B cell (primary cell): ENCODE data around the gene ACOT11. TPM values are rescaled to one million over a fixed set of nuclear protein-coding genes. Genes with fewer than 3 reads are reported as not detected.

Experiments used
- ATAC-seq: fragments of 200-7000 bp; cut with Tn5 transposase; one replicate; pipeline ENCODE4 v1.10.0; 2021; ENCODE audit warnings: low read depth, mild to moderate bottlenecking, moderate number of reproducible peaks, moderate library complexity
- CTCF ChIA-PET: fragments of 350-600 bp; sonication (Branson Sonifier 250); formaldehyde crosslinking; loops from one replicate; lab custom pipeline; 2021; ENCODE audit warnings: antibody characterized with exemption, inconsistent platforms; lab: Charles Lee
- POLR2A ChIA-PET: fragments of 350-600 bp; sonication (Branson Sonifier 250); formaldehyde crosslinking; loops from one replicate; lab custom pipeline; 2021; ENCODE audit warnings: antibody characterized with exemption; lab: Charles Lee
- DNase-seq: peaks from one replicate; pipeline ENCODE4 v3.0.0; 2013
- H2AFZ ChIP-seq: 2 replicates; pipeline ENCODE4 v1.6.1; 2012; ENCODE audit warnings: mild to moderate bottlenecking, low read depth, low read length; ENCODE audit not compliant: insufficient read depth, poor library complexity, severe bottlenecking
- H3K27ac ChIP-seq, 2 donors: 1 replicate in 1 of 2; 2 replicates in 1 of 2; pipeline ENCODE4 v1.5.1; 2012 to 2013; ENCODE audit warnings: low read length in 2 of 2, mild to moderate bottlenecking in 2 of 2, moderate library complexity in 1 of 2
- H3K27me3 ChIP-seq, 4 experiments: fragments of 200-600 bp in 1 of 4; sonication (generic) in 1 of 4; replicated peaks in 1 of 4; 1 replicate in 2 of 4; 2 replicates in 2 of 4; pipeline versions ENCODE4 v1.6.1 to v1.7.0; 2013 to 2016; ENCODE audit warnings: low read length in 3 of 4, mild to moderate bottlenecking in 2 of 4, mixed read lengths in 1 of 4, moderate library complexity in 1 of 4; ENCODE audit not compliant: insufficient read depth in 4 of 4, control insufficient read depth in 3 of 4; ENCODE audit errors: control extremely low read depth in 1 of 4
- H3K36me3 ChIP-seq, 2 experiments: replicated peaks in 1 of 2; 1 replicate in 1 of 2; 2 replicates in 1 of 2; pipeline versions ENCODE4 v1.6.1 to v1.7.1; 2013; ENCODE audit warnings: low read length in 1 of 2; ENCODE audit not compliant: insufficient read depth in 2 of 2, control insufficient read depth in 1 of 2; ENCODE audit errors: control extremely low read depth in 1 of 2, extremely low read depth in 1 of 2
- H3K4me1 ChIP-seq, 2 donors: fragments of 200-600 bp in 1 of 2; sonication (generic) in 1 of 2; 1 replicate in 1 of 2; 2 replicates in 1 of 2; pipeline versions ENCODE4 v1.5.1 to v1.6.1; 2013 to 2017; ENCODE audit warnings: low read length in 2 of 2; ENCODE audit not compliant: control insufficient read depth in 2 of 2, insufficient read depth in 2 of 2
- H3K4me2 ChIP-seq: replicated peaks from 2 replicates; pipeline ENCODE3; 2012; ENCODE audit warnings: mild to moderate bottlenecking, low read depth, low read length; ENCODE audit not compliant: poor library complexity, severe bottlenecking
- H3K4me3 ChIP-seq, 5 experiments: fragments of 200-600 bp in 1 of 5; sonication (generic) in 1 of 5; 1 replicate in 3 of 5; 2 replicates in 2 of 5; pipeline versions ENCODE4 v1.5.1 to v1.7.0; 2011 to 2016; ENCODE audit warnings: low read length in 4 of 5, mild to moderate bottlenecking in 4 of 5, low read depth in 2 of 5, control low read depth in 1 of 5, moderate library complexity in 1 of 5; ENCODE audit not compliant: insufficient read depth in 1 of 5; ENCODE audit errors: control extremely low read depth in 1 of 5, extremely low read depth in 1 of 5
- H3K79me2 ChIP-seq: fragments of 200-600 bp; sonication (generic); one replicate; pipeline ENCODE4 v1.6.0; 2016; ENCODE audit warnings: low read length; ENCODE audit not compliant: control insufficient read depth, insufficient read depth
- H3K9ac ChIP-seq: fragments of 200-600 bp; sonication (generic); 2 replicates; pipeline ENCODE4 v1.6.1; 2017; ENCODE audit warnings: mild to moderate bottlenecking, low read length, moderate library complexity
- H3K9me3 ChIP-seq, 3 donors: one replicate each; pipeline versions ENCODE4 v1.6.1 to v1.7.1; 2013; ENCODE audit warnings: low read length in 2 of 3; ENCODE audit not compliant: control insufficient read depth in 2 of 3, insufficient read depth in 1 of 3; ENCODE audit errors: control extremely low read depth in 1 of 3
- H4K20me1 ChIP-seq: 2 replicates; pipeline ENCODE4 v1.6.0; 2012; ENCODE audit warnings: mild to moderate bottlenecking, low read length; ENCODE audit not compliant: insufficient read depth, control insufficient read depth, poor library complexity, severe bottlenecking
- H3K27ac Mint-ChIP-seq: one replicate; pipeline ENCODE4 v1.8.0; 2021; ENCODE audit warnings: mixed read lengths
- H3K27me3 Mint-ChIP-seq: one replicate; pipeline ENCODE4 v1.8.0; 2021; ENCODE audit warnings: mixed read lengths
- H3K4me1 Mint-ChIP-seq: one replicate; pipeline ENCODE4 v1.8.0; 2021; ENCODE audit warnings: mixed read lengths
- H3K4me3 Mint-ChIP-seq: one replicate; pipeline ENCODE4 v1.8.0; 2021; ENCODE audit warnings: mixed read lengths
- H3K9me3 Mint-ChIP-seq: one replicate; pipeline ENCODE4 v1.8.0; 2022; ENCODE audit warnings: mixed read lengths; ENCODE audit not compliant: insufficient read depth
- EZH2 ChIP-seq: IDR thresholded peaks from 2 replicates; pipeline ENCODE4 v1.6.1; 2012; ENCODE audit warnings: borderline replicate concordance, low read depth, mild to moderate bottlenecking, moderate library complexity, low read length; ENCODE audit not compliant: insufficient read depth, poor library complexity, severe bottlenecking
- WGBS: methylation state at CpG from one replicate; pipeline ENCODE4 v1.1.5; 2013; ENCODE audit warnings: missing lambda C conversion rate; ENCODE audit not compliant: insufficient coverage; 5-methylcytosine and 5-hydroxymethylcytosine counted together
- intact Hi-C: fragments of 100-400 bp; cut with micrococcal nuclease; formaldehyde crosslinking; loops from one replicate; pipeline ENCODE4 v1.10.0; 2022
- polyA plus RNA-seq: library from polyadenylated mRNA; depleted of rRNA; stranded (reverse); fragments of >200 nt; gene quantifications from 2 replicates; pipeline ENCODE4 v1.2.3, GENCODE V29; 2012
- total RNA-seq, 2 donors: library from RNA; stranded (reverse); fragments of 120-200 nt in 1 of 2; gene quantifications; 1 replicate in 1 of 2; 2 replicates in 1 of 2; pipeline versions ENCODE4 v1.2.3 to v1.2.4, GENCODE V29; 2013 to 2022
- TF ChIP-seq, protein P1 (sequence below): fragments of 200-600 bp; IDR thresholded peaks from one replicate; pipeline ENCODE4 v1.8.0; 2022; ENCODE audit warnings: antibody characterized with exemption, mild to moderate bottlenecking

ACOT11 gene
- total and polyA plus RNA-seq, 2 donors (not counting 1 experiment from before 2014, with no cell fraction given) = 0.03 to 0.07 TPM

GRCh38 chr1:54610601-54611580 is 62.9 kb downstream of the ACOT11 start:
- H2AFZ ChIP-seq = no peak overlapping the region
- ChIA-PET CTCF (no interaction called here), POLR2A (no interaction called here)
- H3K27ac ChIP-seq = no peak overlapping the region
- Mint-ChIP-seq H3K9me3 (no peaks in the 10 kb centered on the region), H3K27me3 (no peaks in the 10 kb centered on the region), H3K27ac (no peak overlapping the region), H3K4me3 (no peak overlapping the region), H3K4me1 (no peaks in the 10 kb centered on the region)
- no peak for DNase-seq
- intact Hi-C loops = no loop called here
- no peak for ATAC-seq
- no peak overlapping the region for H3K4me2 ChIP-seq
- H3K4me1 ChIP-seq = no peaks in the 10 kb centered on the region
- no peaks in the 10 kb centered on the region for H3K27me3 ChIP-seq
- TF ChIP-seq, protein P1, sequence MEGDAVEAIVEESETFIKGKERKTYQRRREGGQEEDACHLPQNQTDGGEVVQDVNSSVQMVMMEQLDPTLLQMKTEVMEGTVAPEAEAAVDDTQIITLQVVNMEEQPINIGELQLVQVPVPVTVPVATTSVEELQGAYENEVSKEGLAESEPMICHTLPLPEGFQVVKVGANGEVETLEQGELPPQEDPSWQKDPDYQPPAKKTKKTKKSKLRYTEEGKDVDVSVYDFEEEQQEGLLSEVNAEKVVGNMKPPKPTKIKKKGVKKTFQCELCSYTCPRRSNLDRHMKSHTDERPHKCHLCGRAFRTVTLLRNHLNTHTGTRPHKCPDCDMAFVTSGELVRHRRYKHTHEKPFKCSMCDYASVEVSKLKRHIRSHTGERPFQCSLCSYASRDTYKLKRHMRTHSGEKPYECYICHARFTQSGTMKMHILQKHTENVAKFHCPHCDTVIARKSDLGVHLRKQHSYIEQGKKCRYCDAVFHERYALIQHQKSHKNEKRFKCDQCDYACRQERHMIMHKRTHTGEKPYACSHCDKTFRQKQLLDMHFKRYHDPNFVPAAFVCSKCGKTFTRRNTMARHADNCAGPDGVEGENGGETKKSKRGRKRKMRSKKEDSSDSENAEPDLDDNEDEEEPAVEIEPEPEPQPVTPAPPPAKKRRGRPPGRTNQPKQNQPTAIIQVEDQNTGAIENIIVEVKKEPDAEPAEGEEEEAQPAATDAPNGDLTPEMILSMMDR = no peak
- TF ChIP-seq EZH2 = no peak
- no peaks in the 10 kb centered on the region for H3K36me3 ChIP-seq
- H3K4me3 ChIP-seq = no peak overlapping the region
- no peak overlapping the region for H3K9ac ChIP-seq
- H3K9me3 ChIP-seq = no peaks in the 10 kb centered on the region
- no peaks in the 10 kb centered on the region for H3K79me2 ChIP-seq
- WGBS = 94% methylated on average over 9 of the region's 18 CpGs
- H4K20me1 ChIP-seq = no peaks in the 10 kb centered on the region

DNA sequence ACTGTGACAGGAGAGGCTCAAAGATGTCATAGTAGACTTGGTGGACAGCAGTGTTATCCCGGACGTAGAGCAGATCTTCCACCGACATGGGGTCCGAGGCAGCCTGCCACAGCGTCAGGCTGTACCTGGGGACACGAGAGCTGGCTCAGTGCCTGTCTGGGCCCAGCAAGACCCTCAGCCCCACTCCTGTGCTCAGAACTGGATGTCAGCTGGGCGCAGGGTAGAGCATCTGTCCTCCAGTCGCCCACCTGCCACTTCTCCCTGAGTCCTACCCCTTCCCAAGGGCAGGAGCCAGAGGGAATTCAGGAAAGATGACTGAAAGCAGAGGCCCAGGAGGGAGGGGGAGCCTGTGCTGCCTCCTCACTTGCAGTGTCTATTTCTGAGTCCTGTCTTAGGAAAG is 63.6 kb downstream of the ACOT11 start:
- Histone ChIP-seq H3K4me2 (no peak overlapping the region), H3K79me2 (no peaks in the 10 kb centered on the region), H3K36me3 (no peaks in the 10 kb centered on the region), H3K9ac (no peak overlapping the region), H2AFZ (no peak overlapping the region), H3K9me3 (no peaks in the 10 kb centered on the region), H3K27ac (no peak overlapping the region), H3K4me1 (no peaks in the 10 kb centered on the region), H4K20me1 (no peaks in the 10 kb centered on the region), H3K27me3 (no peaks in the 10 kb centered on the region), H3K4me3 (no peak overlapping the region)
- TF ChIP-seq, protein P1 = no peak
- no peak for TF ChIP-seq EZH2
- no peak overlapping the region for H3K27ac Mint-ChIP-seq
- POLR2A ChIA-PET = no interaction called here
- CTCF ChIA-PET = no interaction called here
- no peak overlapping the region for H3K4me3 Mint-ChIP-seq
- H3K4me1 Mint-ChIP-seq = no peaks in the 10 kb centered on the region
- DNase-seq (no peak), ATAC-seq (no peak)
- WGBS = 96% methylated on average over 7 of the region's 8 CpGs
- intact Hi-C loops = no loop called here
- no peaks in the 10 kb centered on the region for H3K9me3 Mint-ChIP-seq
- no peaks in the 10 kb centered on the region for H3K27me3 Mint-ChIP-seq
